Stimulated activated CD8-positive, alpha-beta memory T cell treated with anti-CD3 and anti-CD28 coated beads, Interleukin-15, amount 100 ng/mL, for 48 hours (primary cell): Measurements from ENCODE around the gene S1PR4.
A peak's percentile ranks its signal among the peaks of the same experiment; 100 is the strongest.
"Not testable (repeated sequence)": the region's sequence is repeated elsewhere in the genome, so short reads cannot be mapped to it uniquely, and the experiment has no call there.

Experiments
- DNase-seq, 2 donors: peaks; one replicate each; pipeline ENCODE4 v3.0.0-alpha.2; 2020; ENCODE audit warnings: low read depth in 2 of 2

The S1PR4 gene

GRCh38 chr19:3151563-3152418 lies 26.8 kb upstream of the S1PR4 start:
- DNase-seq: no peak

GRCh38 chr19:3152419-3152780 lies 26.2 kb upstream of the S1PR4 start:
- DNase-seq: no peak

- DNase-seq: no peak
Measured at GRCh38 chr19:3153286-3154230, 25.0 kb upstream of the S1PR4 start.

GRCh38 chr19:3154447-3154846 lies 24.1 kb upstream of the S1PR4 start:
- DNase-seq: not testable (repeated sequence)

- DNase-seq: peak; percentile 80 to 84
Measured at GRCh38 chr19:3154957-3155736, 23.4 kb upstream of the S1PR4 start.

- no peak for DNase-seq
Measured at GRCh38 chr19:3157096-3157845, 21.3 kb upstream of the S1PR4 start.

- DNase-seq: no peak
Measured at GRCh38 chr19:3159565-3159964, 19.0 kb upstream of the S1PR4 start.

- DNase-seq: no peak
Measured at GRCh38 chr19:3160219-3160618, 18.4 kb upstream of the S1PR4 start.

- DNase-seq: no peak
Measured at GRCh38 chr19:3161453-3161852, 17.1 kb upstream of the S1PR4 start.

GRCh38 chr19:3162418-3163229 lies 15.9 kb upstream of the S1PR4 start:
- DNase-seq: no peak

GRCh38 chr19:3163230-3163886 lies 15.2 kb upstream of the S1PR4 start:
- peak in 1 of 2 donors; percentile 40 for DNase-seq

GRCh38 chr19:3163943-3164342 lies 14.6 kb upstream of the S1PR4 start:
- DNase-seq: no peak

- no peak for DNase-seq
Measured at GRCh38 chr19:3167533-3168272, 10.9 kb upstream of the S1PR4 start.

GRCh38 chr19:3171894-3172672 lies 6.5 kb upstream of the S1PR4 start:
- no peak for DNase-seq

GRCh38 chr19:3172673-3173000 lies 5.9 kb upstream of the S1PR4 start:
- not testable (repeated sequence) for DNase-seq

- DNase-seq: no peak
Measured at GRCh38 chr19:3175781-3176714, 2.5 kb upstream of the S1PR4 start.
